ENCODE measurements around the gene CACNA1C.

Gene CACNA1C

GRCh38 chr12:2281446-2281845 is 228.7 kb downstream of the CACNA1C start:
- no peaks in the 10 kb centered on the region for H3K36me3 ChIP-seq
- no peak for DNase-seq
- no peak overlapping the region for H3K4me3 ChIP-seq (ENCODE audit: low read depth, low read length)
- H3K27me3 ChIP-seq = peaks cover 6% of the 10 kb centered on the region; the same call in 1 of the 2 replicates
- H3K9me3 ChIP-seq = no peaks in the 10 kb centered on the region
- TF ChIP-seq CTCF (IDR thresholded peaks at IDR 0.05; ENCODE audit: low read depth, low read length) = no peak
- no peaks in the 10 kb centered on the region for H3K4me1 ChIP-seq

GRCh38 chr12:2282318-2282717 is 229.5 kb downstream of the CACNA1C start:
- TF ChIP-seq CTCF (IDR thresholded peaks at IDR 0.05; ENCODE audit: low read depth, low read length) = no peak
- Histone ChIP-seq H3K4me1 (no peaks in the 10 kb centered on the region), H3K27me3 (peaks cover 9% of the 10 kb centered on the region; the same call in 1 of the 2 replicates), H3K9me3 (no peaks in the 10 kb centered on the region), H3K36me3 (no peaks in the 10 kb centered on the region), H3K4me3 (ENCODE audit: low read depth, low read length) (no peak overlapping the region)
- no peak for DNase-seq

- Histone ChIP-seq H3K4me3 (ENCODE audit: low read depth, low read length) (no peak overlapping the region), H3K36me3 (no peaks in the 10 kb centered on the region), H3K4me1 (no peaks in the 10 kb centered on the region), H3K27me3 (peaks cover 10% of the 10 kb centered on the region; the same call in 1 of the 2 replicates), H3K9me3 (no peaks in the 10 kb centered on the region)
- DNase-seq = no peak
- TF ChIP-seq CTCF (IDR thresholded peaks at IDR 0.05; ENCODE audit: low read depth, low read length) = no peak
These were observed 230.7 kb downstream of the CACNA1C start for GRCh38 chr12:2283480-2283879.

GRCh38 chr12:2283916-2284315 is 231.1 kb downstream of the CACNA1C start:
- H3K27me3 ChIP-seq = peaks cover 10% of the 10 kb centered on the region; the same call in 1 of the 2 replicates
- H3K4me1 ChIP-seq = no peaks in the 10 kb centered on the region
- DNase-seq = no peak
- H3K36me3 ChIP-seq = no peaks in the 10 kb centered on the region
- no peaks in the 10 kb centered on the region for H3K9me3 ChIP-seq
- no peak for TF ChIP-seq CTCF (IDR thresholded peaks at IDR 0.05; ENCODE audit: low read depth, low read length)
- H3K4me3 ChIP-seq (ENCODE audit: low read depth, low read length) = no peak overlapping the region

GRCh38 chr12:2284321-2284813 is 231.6 kb downstream of the CACNA1C start:
- Histone ChIP-seq H3K27me3 (peaks cover 10% of the 10 kb centered on the region; the same call in 1 of the 2 replicates), H3K9me3 (no peaks in the 10 kb centered on the region), H3K36me3 (no peaks in the 10 kb centered on the region), H3K4me3 (ENCODE audit: low read depth, low read length) (no peak overlapping the region), H3K4me1 (no peaks in the 10 kb centered on the region)
- no peak for TF ChIP-seq CTCF (IDR thresholded peaks at IDR 0.05; ENCODE audit: low read depth, low read length)
- DNase-seq = no peak

GRCh38 chr12:2284857-2285256 is 232.1 kb downstream of the CACNA1C start:
- Histone ChIP-seq H3K27me3 (peaks cover 10% of the 10 kb centered on the region; the same call in 1 of the 2 replicates), H3K4me3 (ENCODE audit: low read depth, low read length) (no peak overlapping the region), H3K4me1 (no peaks in the 10 kb centered on the region), H3K36me3 (no peaks in the 10 kb centered on the region), H3K9me3 (no peaks in the 10 kb centered on the region)
- peak; percentile 77 for DNase-seq
- peak; percentile 77 for TF ChIP-seq CTCF (IDR thresholded peaks at IDR 0.05; ENCODE audit: low read depth, low read length)
